ENCODE measurements around the gene ABLIM2. TPM values are rescaled to one million over a fixed set of nuclear protein-coding genes. Genes with fewer than 3 reads are reported as not detected.

The ABLIM2 gene
- total and polyA plus RNA-seq, 2 of the 13 experiments (the other 11 are each of a cell fraction or from before 2014, with no cell fraction given): 0.20 to 0.37 TPM

DNA sequence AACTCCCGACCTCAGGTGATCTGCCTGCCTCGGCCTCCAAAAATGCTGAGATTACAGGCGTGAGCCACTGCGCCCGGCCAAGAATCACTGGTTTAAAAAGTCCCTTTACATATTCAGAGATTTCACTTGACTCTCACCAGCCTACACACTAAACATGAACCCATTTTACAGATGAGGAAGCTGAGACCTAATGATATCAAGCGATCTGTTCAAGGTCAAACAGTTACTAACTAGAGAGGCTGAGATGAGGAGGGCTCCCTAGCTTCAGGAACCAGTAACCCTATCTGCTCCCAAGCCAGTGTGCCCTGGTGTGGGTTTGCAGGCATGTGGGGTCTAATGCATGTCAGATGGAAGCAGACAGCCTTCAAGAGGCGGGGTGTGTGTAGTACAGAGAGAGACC is 159.3 kb downstream of the ABLIM2 start:
- CTCF ChIA-PET (ENCODE audit: low intra/inter-chr PET ratio, low total read pairs): no interaction called here
- H3K9ac ChIP-seq (ENCODE audit: insufficient read depth, low read depth, low read length): no peak overlapping the region
- TF ChIP-seq ZNF629 (CRISPR knock-in tag; conservative IDR thresholded peaks at IDR 0.05) (peak; percentile 88), ZNF180 (CRISPR knock-in tag; IDR thresholded peaks at IDR 0.05; ENCODE audit: borderline replicate concordance, low read depth) (no peak)

DNA sequence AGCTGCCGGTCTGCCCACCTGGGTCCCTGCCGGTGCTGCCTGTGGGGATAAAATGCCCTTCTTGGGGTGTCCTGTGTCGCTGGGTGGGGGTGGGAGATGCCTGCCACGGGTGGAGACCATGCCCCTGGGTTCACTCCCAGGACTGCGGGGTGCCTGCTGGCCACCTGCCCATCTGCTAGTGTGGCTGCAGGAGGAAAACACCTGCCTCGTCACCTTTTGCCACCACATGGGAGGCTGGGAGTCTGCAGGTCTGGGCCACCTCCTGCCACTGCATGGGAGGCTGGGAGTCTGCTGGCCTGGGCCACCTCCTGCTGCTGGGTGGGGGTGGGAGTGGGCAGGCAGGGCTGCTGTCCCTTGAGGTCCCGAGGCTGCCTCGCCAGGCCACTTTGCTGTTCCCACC is 160.2 kb downstream of the ABLIM2 start:
- Histone ChIP-seq H2AFZ (ENCODE audit: low read length) (no peak overlapping the region), H3K36me3 (replicated peaks in 1 of 2; ENCODE audit: control insufficient read depth in 1 of 2, insufficient read depth in 2 of 2, low read length in 2 of 2) (no peaks in the 10 kb centered on the region), H3K4me2 (ENCODE audit: low read depth, low read length) (no peak overlapping the region), H3K9me3 (ENCODE audit: low read length) (no peaks in the 10 kb centered on the region), H4K20me1 (ENCODE audit: insufficient read depth, low read length) (no peaks in the 10 kb centered on the region), H3K27ac (ENCODE audit: extremely low read length, insufficient read depth, low read length) (no peak overlapping the region), H3K9ac (ENCODE audit: insufficient read depth, low read depth, low read length) (no peak overlapping the region), H3K4me3 (replicated peaks in 1 of 3; ENCODE audit: insufficient read depth in 1 of 3, low read depth in 2 of 3, low read length in 3 of 3) (no peak overlapping the region), H3K4me1 (ENCODE audit: insufficient read depth, low read length) (peaks cover 14% of the 10 kb centered on the region; the same call in 1 of the 2 replicates), H3K27me3 (ENCODE audit: control insufficient read depth in 1 of 2, insufficient read depth in 2 of 2, low read length in 2 of 2) (peaks cover 13 to 65% of the 10 kb centered on the region in 2 experiments), H3K79me2 (ENCODE audit: insufficient read depth, low read length) (no peaks in the 10 kb centered on the region)
- intact Hi-C loops (cut with micrococcal nuclease; ENCODE audit: unreplicated experiment) (no loop called here), in situ Hi-C loops (cut with HindIII; ENCODE audit: extremely low pct_ligation_motif_present, low pct_unique_long_range_greater_than_20kb) (no loop called here)
- BruUV-seq (replicated peaks): no TSS peak
- POLR2A ChIA-PET: no interaction called here
- CTCF ChIA-PET (ENCODE audit: low intra/inter-chr PET ratio, low total read pairs): no interaction called here
- FAIRE-seq (no peak), ATAC-seq (no peak), DNase-seq (ENCODE audit: low spot score) (no peak)
- WGBS (ENCODE audit: low lambda C conversion rate): no CpG with 5 or more reads among the region's 8 CpGs
- TF ChIP-seq ETV5 (CRISPR knock-in tag; IDR thresholded peaks at IDR 0.05; ENCODE audit: borderline replicate concordance): no peak
- TF ChIP-seq ARHGAP35 (CRISPR knock-in tag; IDR thresholded peaks at IDR 0.05; ENCODE audit: borderline replicate concordance): no peak
- TF ChIP-seq MBNL3 (CRISPR knock-in tag; conservative IDR thresholded peaks at IDR 0.05): no peak
- TF ChIP-seq JUNB (CRISPR knock-in tag; IDR thresholded peaks at IDR 0.05; ENCODE audit: borderline replicate concordance): no peak
- TF ChIP-seq KDM5B (CRISPR knock-in tag; IDR thresholded peaks at IDR 0.05; ENCODE audit: borderline replicate concordance): no peak
- no peak for TF ChIP-seq ZNF496 (CRISPR knock-in tag; IDR thresholded peaks at IDR 0.05; ENCODE audit: insufficient replicate concordance)
- no peak for TF ChIP-seq ZNF644 (CRISPR knock-in tag; IDR thresholded peaks at IDR 0.05; ENCODE audit: low read depth)

More for the DNA sequence above, 159.3 kb downstream of the ABLIM2 start:
- H4K20me1 ChIP-seq (ENCODE audit: insufficient read depth, low read length): no peaks in the 10 kb centered on the region
- no TSS peak for BruUV-seq (replicated peaks)
- H3K4me3 ChIP-seq (replicated peaks in 1 of 3; ENCODE audit: insufficient read depth in 1 of 3, low read depth in 2 of 3, low read length in 3 of 3): no peak overlapping the region
- H2AFZ ChIP-seq (ENCODE audit: low read length): no peak overlapping the region
- peaks cover 14% of the 10 kb centered on the region; the same call in 1 of the 2 replicates for H3K4me1 ChIP-seq (ENCODE audit: insufficient read depth, low read length)
- 30% methylated on average over 7 of the region's 7 CpGs for whole genome bisulfite sequencing (ENCODE audit: low lambda C conversion rate)
- H3K4me2 ChIP-seq (ENCODE audit: low read depth, low read length): no peak overlapping the region
- intact Hi-C loops (cut with micrococcal nuclease; ENCODE audit: unreplicated experiment): no loop called here
- H3K36me3 ChIP-seq (replicated peaks in 1 of 2; ENCODE audit: control insufficient read depth in 1 of 2, insufficient read depth in 2 of 2, low read length in 2 of 2): no peaks in the 10 kb centered on the region
- H3K27ac ChIP-seq (ENCODE audit: extremely low read length, insufficient read depth, low read length): no peak overlapping the region
- no peak for FAIRE-seq
- ATAC-seq: no peak
- H3K79me2 ChIP-seq (ENCODE audit: insufficient read depth, low read length): no peaks in the 10 kb centered on the region
- POLR2A ChIA-PET: no interaction called here
- no peaks in the 10 kb centered on the region for H3K9me3 ChIP-seq (ENCODE audit: low read length)
- in situ Hi-C loops (cut with HindIII; ENCODE audit: extremely low pct_ligation_motif_present, low pct_unique_long_range_greater_than_20kb): no loop called here
- peaks cover 13 to 72% of the 10 kb centered on the region in 2 experiments for H3K27me3 ChIP-seq (ENCODE audit: control insufficient read depth in 1 of 2, insufficient read depth in 2 of 2, low read length in 2 of 2)
- DNase-seq (ENCODE audit: low spot score): no peak

All from HepG2 (cell line).